Activated naive CD8-positive, alpha-beta T cell (primary cell): ENCODE data around the gene NKX3-2.

Experiments used
- H3K27ac Mint-ChIP-seq: one replicate; pipeline ENCODE4 v1.8.0; 2021; ENCODE audit warnings: mixed read lengths
- H3K27me3 Mint-ChIP-seq: one replicate; pipeline ENCODE4 v1.8.0; 2021; ENCODE audit warnings: mixed read lengths
- H3K36me3 Mint-ChIP-seq: one replicate; pipeline ENCODE4 v1.8.0; 2021; ENCODE audit warnings: mixed read lengths
- H3K4me1 Mint-ChIP-seq: one replicate; pipeline ENCODE4 v1.8.0; 2021; ENCODE audit warnings: low read depth, mixed read lengths
- H3K4me3 Mint-ChIP-seq: one replicate; pipeline ENCODE4 v1.8.0; 2021; ENCODE audit warnings: mild to moderate bottlenecking, mixed read lengths
- H3K9me3 Mint-ChIP-seq: one replicate; pipeline ENCODE4 v1.8.0; 2021; ENCODE audit warnings: low read depth, mixed read lengths

Gene NKX3-2

DNA sequence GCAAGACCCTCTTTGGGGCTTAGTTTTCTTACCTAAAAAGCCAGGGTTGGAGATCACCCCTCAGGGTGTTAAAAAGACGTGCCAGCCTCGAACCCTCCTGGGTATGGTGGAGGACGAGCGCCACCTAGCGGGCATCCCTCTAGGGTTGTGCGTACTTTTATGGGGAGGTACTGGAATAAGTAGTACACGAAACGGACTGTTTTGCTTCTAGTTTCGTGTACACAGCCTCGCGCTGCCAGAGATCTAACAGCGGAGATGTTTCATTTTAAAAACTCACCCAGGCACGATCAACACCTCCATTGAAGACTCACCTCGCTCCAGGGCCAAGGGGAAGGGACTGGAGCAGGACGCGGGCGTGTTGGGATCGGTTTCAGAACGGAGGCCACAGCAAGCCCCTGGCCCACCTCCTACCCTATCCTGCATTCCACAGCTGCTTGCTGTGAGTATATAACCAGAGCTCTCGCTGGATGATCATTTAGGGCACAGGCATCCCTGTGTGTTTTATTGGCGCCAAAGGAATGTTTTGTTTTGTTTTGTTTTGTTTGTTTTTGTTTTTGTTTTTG, 4.8 kb upstream of the NKX3-2 start:
- H3K36me3 Mint-ChIP-seq: peaks cover 3% of the 10 kb centered on the region
- peaks cover 8% of the 10 kb centered on the region for H3K9me3 Mint-ChIP-seq
- H3K4me1 Mint-ChIP-seq: peaks cover 28% of the 10 kb centered on the region
- peaks cover 53% of the 10 kb centered on the region for H3K27me3 Mint-ChIP-seq
- H3K4me3 Mint-ChIP-seq: peak overlapping the region; percentile 71
- no peak overlapping the region for H3K27ac Mint-ChIP-seq

DNA sequence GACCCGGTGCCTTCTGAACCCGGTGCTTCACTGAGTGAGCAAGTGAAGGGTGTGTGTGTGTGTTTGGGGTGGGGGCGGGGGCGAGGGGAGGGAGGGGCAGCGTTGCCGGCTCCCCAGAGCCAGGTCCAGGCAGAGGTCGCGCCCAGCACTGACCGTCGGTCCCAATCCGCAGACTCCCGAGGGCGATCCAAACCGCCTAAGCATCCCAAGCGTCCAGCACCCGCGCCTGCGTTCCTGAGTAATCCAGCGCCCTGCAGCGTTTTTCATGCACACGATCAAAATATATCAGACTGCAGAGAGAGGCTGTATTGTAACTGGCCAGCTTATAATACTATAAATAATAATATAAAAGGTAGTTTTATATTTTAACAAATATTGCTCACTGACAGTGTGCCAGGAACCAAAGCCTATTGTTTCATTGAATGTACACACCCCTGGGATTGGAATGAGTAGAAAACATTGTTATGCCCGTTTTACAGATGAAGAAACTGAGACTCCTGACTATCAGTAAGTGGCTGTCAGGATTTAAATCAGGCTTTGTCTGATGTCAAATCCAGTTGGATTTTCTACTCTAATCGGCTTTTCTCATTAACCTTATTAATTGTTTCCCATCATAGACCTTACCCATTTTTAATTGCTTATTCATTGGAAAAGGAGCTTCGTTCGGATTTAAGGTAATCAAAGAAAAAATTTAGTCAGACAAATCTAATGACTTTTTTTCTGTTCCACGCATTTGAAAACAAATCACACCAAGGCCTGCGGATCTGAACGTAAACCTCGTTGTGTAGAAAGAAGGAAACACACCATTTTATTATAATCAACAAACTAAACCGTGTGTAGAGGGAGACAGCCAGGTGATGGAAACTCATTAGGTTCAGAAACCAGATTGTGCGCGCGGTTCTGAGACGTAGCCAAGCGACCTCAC, 4.0 kb upstream of the NKX3-2 start:
- H3K9me3 Mint-ChIP-seq: peaks cover 8% of the 10 kb centered on the region
- peak overlapping the region; percentile 51 for H3K27ac Mint-ChIP-seq
- peak overlapping the region; percentile 71 for H3K4me3 Mint-ChIP-seq
- peaks cover 30% of the 10 kb centered on the region for H3K4me1 Mint-ChIP-seq
- H3K27me3 Mint-ChIP-seq: peaks cover 53% of the 10 kb centered on the region
- H3K36me3 Mint-ChIP-seq: peaks cover 3% of the 10 kb centered on the region

DNA sequence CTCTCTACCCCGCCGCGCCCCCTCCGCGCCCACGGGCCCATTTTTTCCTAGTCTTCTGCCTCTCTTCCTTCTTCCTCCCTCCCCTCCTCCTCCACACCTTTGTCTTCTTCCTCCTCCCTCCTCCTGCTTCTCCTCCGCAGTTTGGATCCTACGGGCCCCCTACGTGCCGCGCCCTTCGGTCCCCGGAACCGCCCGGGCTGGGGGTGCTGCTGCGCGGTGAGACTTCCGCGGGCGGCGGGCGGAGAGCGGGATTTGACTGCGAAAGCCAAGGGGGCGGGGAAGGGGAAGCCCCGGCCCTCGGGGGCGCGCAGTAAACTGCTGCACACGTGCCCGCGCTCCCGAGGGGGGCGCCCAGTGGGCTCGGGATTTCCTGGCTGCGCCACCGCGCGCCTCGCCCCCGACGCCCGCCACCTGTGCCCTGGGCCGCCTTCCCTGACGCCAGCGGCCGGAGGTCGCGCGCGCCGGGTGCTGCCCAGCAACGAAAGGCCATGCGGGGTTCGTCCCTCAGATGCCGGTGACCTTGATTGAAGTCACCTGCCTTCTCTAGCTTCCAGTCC, 3.3 kb upstream of the NKX3-2 start:
- Mint-ChIP-seq H3K4me1 (peaks cover 35% of the 10 kb centered on the region), H3K27ac (no peak overlapping the region), H3K27me3 (peaks cover 51% of the 10 kb centered on the region), H3K36me3 (peaks cover 3% of the 10 kb centered on the region), H3K4me3 (no peak overlapping the region), H3K9me3 (peaks cover 8% of the 10 kb centered on the region)

DNA sequence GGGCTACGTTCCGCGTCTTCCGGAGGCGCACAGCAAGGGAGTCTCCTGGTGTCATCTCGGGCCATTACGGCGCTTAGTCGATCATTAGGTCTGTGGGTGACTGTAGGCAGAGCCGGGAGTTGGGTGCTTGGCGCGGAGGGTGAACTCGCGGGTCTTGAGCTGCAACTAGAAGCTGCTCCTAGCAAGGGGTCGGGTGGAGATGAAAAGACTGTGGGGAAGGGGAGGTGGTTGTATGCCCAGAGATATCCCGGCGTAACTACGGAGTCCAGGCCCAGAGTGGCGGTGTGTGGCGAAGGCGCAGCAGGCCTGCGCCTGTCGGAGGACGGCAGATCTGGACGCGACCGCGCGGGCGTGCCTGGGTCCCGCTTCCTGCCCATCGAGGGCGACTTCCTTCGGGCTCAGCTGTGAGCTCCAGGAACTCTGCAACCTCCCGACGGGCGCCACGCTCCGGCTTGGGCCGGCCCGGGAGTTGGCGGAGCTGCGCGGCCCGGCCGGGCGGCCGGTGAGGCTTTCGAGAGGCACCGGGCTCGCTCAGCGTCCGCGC, 2.7 kb upstream of the NKX3-2 start:
- H3K9me3 Mint-ChIP-seq: peaks cover 8% of the 10 kb centered on the region
- H3K27ac Mint-ChIP-seq: peak overlapping the region; percentile 64
- peaks cover 46% of the 10 kb centered on the region for H3K27me3 Mint-ChIP-seq
- peaks cover 35% of the 10 kb centered on the region for H3K4me1 Mint-ChIP-seq
- H3K36me3 Mint-ChIP-seq: peaks cover 3% of the 10 kb centered on the region
- peak overlapping the region; percentile 87 for H3K4me3 Mint-ChIP-seq

DNA sequence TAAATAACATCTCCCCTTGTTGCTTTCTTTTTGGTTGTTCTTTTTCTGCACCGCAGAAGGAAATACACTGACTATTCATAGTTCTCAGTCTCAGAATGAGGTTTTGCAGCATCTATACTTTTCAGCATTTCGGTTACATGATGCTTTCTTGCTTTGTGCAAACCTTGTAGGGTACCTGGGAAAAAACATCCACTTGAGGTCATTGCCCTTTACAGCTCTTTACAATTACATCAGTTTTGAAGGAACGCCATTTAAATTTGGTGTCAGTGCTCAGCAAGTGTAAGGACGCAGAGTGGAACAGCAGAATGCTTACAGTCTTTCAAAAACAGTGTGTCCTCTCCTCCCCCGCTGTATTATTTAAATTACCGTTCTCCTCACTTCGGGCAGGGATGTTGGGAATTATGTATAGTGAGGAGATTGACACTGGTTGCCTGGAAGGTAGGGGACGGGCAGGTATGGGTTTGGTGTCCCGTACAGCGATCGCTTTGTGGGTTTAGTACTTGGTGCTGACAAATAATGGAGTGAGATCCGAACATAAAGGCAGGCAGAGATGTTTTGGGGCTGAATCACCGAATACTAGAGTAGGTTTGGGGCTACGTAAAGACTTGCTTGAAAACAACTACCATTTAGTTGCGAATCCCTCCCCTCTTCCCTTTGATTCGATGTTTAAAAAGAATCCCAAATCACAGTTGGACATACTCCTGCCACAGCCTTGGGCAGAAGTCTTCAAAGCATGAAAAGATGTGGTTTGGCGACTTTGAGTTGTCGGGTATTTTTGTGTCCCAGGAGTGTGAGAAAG, 2.0 kb upstream of the NKX3-2 start:
- Mint-ChIP-seq H3K4me1 (peaks cover 40% of the 10 kb centered on the region), H3K9me3 (peaks cover 8% of the 10 kb centered on the region), H3K4me3 (peak overlapping the region; percentile 87), H3K36me3 (peaks cover 3% of the 10 kb centered on the region), H3K27me3 (peaks cover 44% of the 10 kb centered on the region), H3K27ac (peak overlapping the region; percentile 64)

DNA sequence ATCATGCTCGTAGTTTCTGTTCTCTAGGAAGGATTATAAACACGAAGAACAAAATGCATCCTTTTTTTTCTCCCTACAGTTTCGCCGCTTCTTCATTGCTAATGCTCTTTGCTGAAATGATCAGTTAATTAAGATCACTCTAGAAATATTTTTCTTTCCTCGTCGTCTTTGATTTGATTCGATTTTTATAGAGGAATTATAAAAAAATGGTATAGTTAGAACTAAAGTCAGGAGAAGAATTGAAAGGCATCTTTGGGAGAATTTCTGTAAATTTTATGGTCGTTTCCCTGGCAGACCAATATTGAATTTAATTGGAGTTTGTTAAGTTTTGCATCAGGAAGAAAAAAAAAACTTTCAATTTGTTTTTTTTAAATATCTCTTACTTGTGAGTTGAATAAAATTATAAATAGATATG, 1.1 kb upstream of the NKX3-2 start:
- H3K4me3 Mint-ChIP-seq: peak overlapping the region; percentile 84
- H3K36me3 Mint-ChIP-seq: peaks cover 5% of the 10 kb centered on the region
- H3K4me1 Mint-ChIP-seq: peaks cover 48% of the 10 kb centered on the region
- peaks cover 8% of the 10 kb centered on the region for H3K9me3 Mint-ChIP-seq
- no peak overlapping the region for H3K27ac Mint-ChIP-seq
- H3K27me3 Mint-ChIP-seq: peaks cover 41% of the 10 kb centered on the region

DNA sequence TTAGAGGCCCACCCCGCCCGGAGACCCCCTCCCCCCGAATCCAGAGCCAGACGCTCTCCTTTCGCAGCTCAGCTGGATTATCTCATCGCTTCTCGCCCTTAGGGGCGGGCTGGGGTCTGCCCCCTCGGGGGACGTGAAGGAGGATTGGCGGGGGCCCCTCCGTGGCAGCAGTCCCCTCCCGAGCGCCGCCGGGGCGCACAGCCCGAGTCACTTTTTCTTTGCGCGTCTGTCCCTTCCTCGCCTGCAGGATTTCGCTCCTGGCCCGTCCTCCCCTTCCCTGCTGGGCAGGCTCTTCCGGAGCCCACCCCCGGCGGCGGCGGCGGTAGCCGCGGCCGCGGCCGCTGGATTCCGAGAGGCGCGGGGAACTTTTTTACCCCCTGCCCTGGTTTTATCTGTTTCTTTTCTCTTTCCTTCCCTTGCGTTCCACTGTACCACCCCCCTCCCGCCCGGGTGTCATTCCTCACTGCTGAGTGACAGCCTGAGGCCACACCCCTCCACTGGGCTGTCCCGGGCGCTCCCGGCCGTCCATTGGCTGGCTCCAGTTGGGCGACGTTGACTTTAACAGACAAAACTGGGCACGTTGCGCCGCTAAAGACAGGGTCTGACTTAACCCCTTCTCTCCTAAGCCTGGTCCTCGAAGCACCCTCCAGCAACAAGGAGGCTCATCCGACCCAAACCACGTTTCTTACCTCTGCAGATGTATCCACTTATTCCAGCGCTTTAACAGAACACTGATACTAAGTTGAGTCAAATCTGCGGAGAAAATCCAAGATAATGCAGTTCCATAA, 492 bp upstream of the NKX3-2 start:
- peaks cover 8% of the 10 kb centered on the region for H3K9me3 Mint-ChIP-seq
- H3K36me3 Mint-ChIP-seq: peaks cover 5% of the 10 kb centered on the region
- peaks cover 51% of the 10 kb centered on the region for H3K4me1 Mint-ChIP-seq
- peak overlapping the region; percentile 84 for H3K4me3 Mint-ChIP-seq
- H3K27me3 Mint-ChIP-seq: peaks cover 43% of the 10 kb centered on the region
- no peak overlapping the region for H3K27ac Mint-ChIP-seq

DNA sequence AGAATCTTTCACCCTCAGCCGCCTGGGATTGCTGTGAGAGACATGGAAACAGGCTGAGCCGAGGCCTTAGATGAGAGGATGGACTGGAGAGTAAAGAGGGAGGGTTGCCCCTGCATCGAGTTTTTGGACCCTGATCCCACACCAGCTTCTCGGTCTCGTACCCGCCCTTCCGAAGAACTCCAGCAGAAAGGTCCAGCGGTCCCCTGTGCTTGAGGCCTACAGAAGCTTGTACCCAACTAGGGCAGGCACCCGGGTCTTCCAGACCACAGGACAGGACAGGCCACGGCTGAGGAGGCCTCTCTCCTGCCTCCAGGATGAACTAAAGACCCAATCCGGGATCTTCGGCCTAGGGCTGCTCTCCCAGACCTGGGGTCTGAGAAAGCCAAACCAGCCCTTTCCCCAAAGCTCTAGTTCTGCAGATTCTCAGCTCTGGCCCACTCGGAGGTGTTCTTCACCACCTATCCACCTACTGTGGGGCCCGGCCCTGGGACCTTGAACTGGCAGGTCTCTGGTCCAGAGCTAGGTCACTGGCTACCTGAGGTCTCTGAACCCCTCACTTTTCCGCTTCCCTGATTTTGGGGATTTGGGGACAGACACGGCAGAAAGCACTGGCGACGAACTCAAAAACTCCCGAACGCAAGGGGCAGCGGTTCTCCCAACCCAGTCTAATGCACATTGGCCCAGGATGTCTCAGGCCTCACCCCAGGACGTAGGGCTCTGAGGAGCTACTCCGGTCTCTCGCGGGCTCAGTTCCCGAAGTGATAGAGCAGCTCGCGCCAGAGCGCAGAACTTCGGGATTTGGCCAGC, 1.1 kb downstream of the NKX3-2 start:
- H3K27ac Mint-ChIP-seq: no peak overlapping the region
- peaks cover 54% of the 10 kb centered on the region for H3K4me1 Mint-ChIP-seq
- peaks cover 8% of the 10 kb centered on the region for H3K9me3 Mint-ChIP-seq

DNA sequence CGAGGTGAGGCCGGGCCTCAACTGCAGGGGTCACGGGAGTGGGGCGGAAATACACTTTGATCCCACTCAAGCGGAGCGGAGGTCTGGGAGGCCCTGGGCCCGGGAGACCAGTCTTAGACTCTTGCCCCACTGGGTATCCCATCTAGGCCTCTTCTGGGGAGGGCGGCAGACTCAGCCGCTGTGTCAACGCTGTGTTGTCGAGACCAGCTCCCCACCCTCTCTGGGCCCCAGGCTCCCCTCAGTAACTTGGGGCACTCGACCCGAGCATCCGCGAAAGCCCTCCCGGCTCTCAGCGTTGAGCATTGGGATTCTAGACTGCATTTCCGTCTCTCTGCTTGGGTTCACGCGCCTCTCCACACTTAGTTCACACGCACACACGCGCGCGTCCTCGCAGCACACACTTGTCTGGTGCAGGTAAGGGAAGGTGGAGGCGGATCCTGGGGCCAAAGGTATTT, 1.7 kb downstream of the NKX3-2 start:
- H3K27me3 Mint-ChIP-seq: peaks cover 50% of the 10 kb centered on the region
- peaks cover 8% of the 10 kb centered on the region for H3K9me3 Mint-ChIP-seq
- H3K27ac Mint-ChIP-seq: no peak overlapping the region
- H3K36me3 Mint-ChIP-seq: peaks cover 7% of the 10 kb centered on the region
- H3K4me1 Mint-ChIP-seq: peaks cover 56% of the 10 kb centered on the region
- peak overlapping the region; percentile 43 for H3K4me3 Mint-ChIP-seq

More for the DNA sequence above, 1.1 kb downstream of the NKX3-2 start:
- Mint-ChIP-seq H3K4me3 (peak overlapping the region; percentile 59), H3K36me3 (peaks cover 7% of the 10 kb centered on the region), H3K27me3 (peaks cover 48% of the 10 kb centered on the region)

DNA sequence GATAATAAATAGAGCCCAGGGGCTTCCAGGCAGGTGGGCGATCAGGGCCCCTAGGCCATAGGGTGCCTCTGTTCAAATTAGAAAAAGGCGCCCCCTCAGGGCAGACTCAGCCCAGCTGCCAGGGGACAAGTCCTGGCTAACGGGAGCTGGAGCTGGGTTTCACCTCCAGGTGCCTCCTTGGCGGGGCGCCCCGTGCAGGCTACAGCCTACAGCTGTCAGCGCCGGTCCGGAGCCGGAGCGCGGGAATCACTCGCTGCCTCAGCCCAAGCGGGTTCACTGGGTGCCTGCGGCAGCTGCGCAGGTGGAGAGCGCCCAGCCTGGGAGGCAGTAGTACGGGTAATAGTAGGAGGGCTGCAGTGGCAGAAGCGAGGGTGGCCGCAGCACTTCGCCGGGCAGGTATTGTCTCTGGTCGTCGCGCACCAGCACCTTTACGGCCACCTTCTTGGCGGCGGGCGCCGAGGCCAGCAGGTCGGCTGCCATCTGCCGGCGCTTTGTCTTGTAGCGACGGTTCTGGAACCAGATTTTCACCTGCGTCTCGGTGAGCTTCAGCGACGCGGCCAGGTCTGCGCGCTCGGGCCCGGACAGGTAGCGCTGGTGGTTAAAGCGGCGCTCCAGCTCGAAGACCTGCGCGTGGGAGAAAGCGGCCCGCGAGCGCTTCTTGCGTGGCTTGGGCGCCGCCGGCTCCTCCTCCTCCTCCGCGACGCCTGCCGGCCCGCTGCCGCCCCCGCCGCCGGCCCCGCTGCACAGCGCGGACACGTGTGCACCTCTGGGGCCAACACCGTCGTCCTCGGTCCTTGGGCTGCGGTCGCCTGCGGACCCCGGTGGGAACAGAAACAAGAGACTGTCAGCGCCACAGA, 2.4 kb downstream of the NKX3-2 start:
- Mint-ChIP-seq H3K27ac (no peak overlapping the region), H3K4me3 (peak overlapping the region; percentile 69)

DNA sequence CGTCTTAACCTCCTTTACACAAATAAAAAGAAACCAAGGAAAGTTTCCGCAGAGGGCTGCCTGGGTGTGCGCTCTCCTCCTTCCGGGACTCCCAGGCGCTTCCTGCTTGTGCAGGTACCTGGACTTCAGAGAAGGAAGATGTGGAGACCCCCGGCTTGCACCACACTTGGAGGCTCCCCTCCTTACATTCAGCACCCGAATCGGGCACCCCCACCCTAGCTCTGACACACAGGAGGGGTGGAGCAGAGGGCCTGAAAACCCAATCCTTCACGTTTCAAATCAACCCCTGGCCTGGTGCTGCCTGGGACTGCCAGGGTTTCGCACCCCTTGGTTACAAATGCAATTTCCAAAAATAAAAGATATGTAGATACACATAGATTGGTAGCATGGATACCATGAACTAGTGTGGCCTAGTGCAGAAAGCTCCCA, 3.1 kb downstream of the NKX3-2 start:
- Mint-ChIP-seq H3K4me1 (peaks cover 47% of the 10 kb centered on the region), H3K27ac (no peak overlapping the region), H3K27me3 (peaks cover 53% of the 10 kb centered on the region), H3K9me3 (peaks cover 2% of the 10 kb centered on the region), H3K4me3 (peak overlapping the region; percentile 69), H3K36me3 (peaks cover 9% of the 10 kb centered on the region)

More for the DNA sequence above, 2.4 kb downstream of the NKX3-2 start:
- Mint-ChIP-seq H3K4me1 (peaks cover 55% of the 10 kb centered on the region), H3K36me3 (peaks cover 8% of the 10 kb centered on the region), H3K27me3 (peaks cover 53% of the 10 kb centered on the region), H3K9me3 (peaks cover 8% of the 10 kb centered on the region)

DNA sequence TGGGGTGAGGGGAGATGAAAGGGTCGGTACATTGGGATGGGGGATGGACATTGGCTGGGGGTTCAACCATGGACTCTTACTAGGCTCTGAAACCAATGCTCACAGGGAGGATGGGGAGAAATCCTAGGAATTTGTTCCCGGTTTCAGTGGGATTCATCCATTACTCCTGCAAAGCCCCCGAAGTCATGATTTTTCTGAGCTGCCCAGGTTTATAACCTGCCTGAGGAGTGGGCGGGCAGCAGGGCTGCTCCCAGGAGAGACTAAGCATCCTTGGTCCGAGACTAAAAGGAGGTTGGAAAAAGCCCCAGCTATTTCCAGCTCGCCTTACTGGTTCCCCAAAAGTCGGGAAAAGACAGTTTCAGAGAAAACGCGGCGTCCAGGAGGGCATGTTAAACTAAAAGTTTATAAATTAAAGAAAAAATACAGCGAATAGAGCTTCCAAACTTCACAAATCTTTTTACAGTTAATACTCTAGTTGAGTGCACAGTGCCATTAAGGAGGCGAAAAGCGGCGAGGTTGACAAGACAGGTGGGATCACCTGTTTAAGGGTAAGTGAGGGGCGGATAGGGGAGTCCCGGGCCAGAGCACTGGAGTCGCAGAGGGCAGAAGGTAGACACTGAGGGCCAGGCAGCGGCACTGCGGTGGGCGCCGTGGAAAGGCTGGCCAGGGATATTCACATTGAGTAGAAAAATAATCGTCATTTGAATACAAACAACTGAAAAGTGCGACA, 3.7 kb downstream of the NKX3-2 start:
- H3K36me3 Mint-ChIP-seq: peaks cover 9% of the 10 kb centered on the region
- peaks cover 53% of the 10 kb centered on the region for H3K27me3 Mint-ChIP-seq
- peaks cover 45% of the 10 kb centered on the region for H3K4me1 Mint-ChIP-seq
- peak overlapping the region; percentile 69 for H3K4me3 Mint-ChIP-seq
- no peak overlapping the region for H3K27ac Mint-ChIP-seq
- no peaks in the 10 kb centered on the region for H3K9me3 Mint-ChIP-seq
